Inflammatory macrophage treated with lipopolysaccharide for 1 hour (primary cell): ENCODE results near the gene GPC6.

ENCODE experiments used
- DNase-seq, 2 donors: peaks; one replicate each; pipeline ENCODE4 v3.0.0-alpha.2; 2020 to 2022

Gene GPC6

DNA sequence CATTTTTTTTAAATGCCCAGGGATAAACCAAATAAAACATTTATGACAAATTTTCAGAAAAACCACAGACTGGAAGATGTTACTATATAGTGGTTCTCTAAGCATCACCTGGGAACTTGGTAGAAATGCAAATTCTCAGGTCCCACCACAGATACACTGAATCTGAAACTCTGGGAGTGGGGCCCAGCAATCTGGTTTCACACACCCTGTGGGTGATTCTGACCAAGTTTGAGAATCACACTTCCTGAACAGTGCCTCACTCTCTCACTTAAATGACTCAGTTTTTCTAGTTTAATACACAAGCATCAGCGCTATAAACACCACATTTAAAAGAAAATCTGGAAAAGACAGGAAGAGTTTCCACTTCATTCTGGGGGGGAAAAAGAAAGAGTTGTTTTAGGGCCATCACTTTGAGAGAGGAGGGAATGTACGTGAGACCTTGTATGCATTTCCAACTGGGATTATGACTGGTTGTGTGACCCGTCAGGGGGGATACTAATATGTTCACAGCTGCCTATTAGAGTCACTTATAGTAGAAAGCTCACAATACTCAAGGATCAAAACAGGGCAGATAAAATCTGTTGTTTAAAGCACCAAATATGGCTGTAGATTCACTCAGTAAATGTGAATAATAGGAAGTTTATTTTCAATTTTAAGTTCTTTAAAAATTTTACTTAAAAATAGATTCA lies 567.7 kb downstream of the GPC6 start:
- no peak for DNase-seq

DNA sequence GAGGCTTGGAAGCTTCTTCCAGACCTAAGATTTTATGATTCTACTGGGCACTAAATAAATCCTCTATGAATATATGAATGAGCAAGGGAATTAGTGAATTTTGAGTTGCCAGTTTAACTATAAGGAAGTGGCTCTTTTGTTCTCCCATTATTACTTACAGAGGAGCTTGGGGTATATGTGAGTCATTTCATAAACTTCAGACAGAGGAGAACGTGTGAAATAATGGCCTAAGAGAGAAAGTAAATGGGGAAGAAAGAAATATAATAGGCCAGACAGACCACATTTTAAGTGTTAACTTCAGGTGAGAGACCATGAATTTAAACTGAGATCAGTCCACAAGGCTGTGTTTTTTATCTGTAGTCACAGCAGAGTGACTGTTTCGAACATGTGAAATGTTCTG lies 570.9 kb downstream of the GPC6 start:
- DNase-seq = no peak

GRCh38 chr13:93800342-93800741 lies 573.7 kb downstream of the GPC6 start:
- DNase-seq = no peak

- DNase-seq = no peak
Observed at GRCh38 chr13:93805736-93806135, 579.1 kb downstream of the GPC6 start.

GRCh38 chr13:93806861-93807260 lies 580.3 kb downstream of the GPC6 start:
- DNase-seq = no peak

DNA sequence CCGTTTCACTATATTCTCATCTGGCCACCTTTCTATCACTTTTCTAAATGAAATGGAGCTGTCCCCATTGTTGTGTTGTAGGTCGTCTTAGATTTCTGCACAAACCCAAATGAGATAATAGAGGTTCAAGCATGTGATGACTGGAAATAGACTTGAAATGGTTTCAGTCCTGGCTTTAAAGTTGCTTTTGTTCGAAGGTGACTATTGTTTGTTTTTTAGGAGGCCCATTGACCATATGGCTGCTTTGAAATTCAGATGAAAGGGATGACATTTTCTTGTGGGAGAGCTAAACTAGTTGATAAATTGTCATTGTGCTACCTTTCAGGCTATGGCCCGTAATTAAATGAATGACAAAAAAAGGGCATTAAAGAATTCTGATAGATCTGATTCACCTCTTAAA lies 583.7 kb downstream of the GPC6 start:
- no peak for DNase-seq

GRCh38 chr13:93811071-93811737 lies 584.6 kb downstream of the GPC6 start:
- no peak for DNase-seq

- DNase-seq = no peak
Observed at GRCh38 chr13:93811738-93812112, 585.1 kb downstream of the GPC6 start.

DNA sequence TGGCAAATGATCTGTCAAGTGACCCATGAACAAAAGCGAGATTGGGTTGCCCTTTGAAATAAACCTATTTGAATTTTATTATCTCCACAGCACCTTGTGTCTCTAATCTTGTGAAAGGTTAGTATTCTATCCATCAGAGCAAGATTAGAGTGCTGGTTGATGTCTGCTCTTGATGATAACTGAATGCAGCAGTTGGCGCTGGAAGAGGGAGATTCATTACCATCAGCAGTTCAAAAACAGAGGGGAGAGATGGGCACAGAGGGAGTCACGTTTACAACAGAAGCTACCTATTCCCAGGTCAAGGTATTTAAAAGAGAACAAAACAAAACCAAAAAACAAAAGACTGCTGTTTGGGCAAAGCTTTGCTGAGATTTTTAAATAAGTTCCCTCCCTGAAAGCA lies 588.1 kb downstream of the GPC6 start:
- DNase-seq = no peak

- no peak for DNase-seq
Observed at GRCh38 chr13:93818345-93818744, 591.7 kb downstream of the GPC6 start.

- DNase-seq = no peak
Observed at GRCh38 chr13:93819331-93819890, 592.8 kb downstream of the GPC6 start.

- no peak for DNase-seq
Observed at GRCh38 chr13:93824286-93824685, 597.7 kb downstream of the GPC6 start.

DNA sequence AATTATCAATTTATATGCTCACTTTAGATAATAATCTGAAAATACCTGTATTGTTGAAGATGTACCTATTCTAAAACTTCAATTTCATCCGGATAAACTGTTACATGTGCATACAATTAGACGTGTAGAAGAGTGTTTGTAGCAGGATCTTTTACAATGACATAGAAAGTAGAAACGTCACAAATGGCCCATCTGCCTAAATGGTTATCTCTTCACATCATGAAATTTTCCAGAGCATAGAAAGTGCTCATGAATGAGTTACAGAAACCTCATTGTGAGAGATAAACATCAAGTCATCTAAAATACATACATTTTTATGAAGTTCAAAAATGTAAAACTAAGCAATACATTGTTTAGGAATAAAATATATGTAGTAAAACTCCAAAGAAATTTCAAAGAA lies 607.4 kb downstream of the GPC6 start:
- DNase-seq = no peak

- DNase-seq = no peak
Observed at GRCh38 chr13:93843082-93843481, 616.5 kb downstream of the GPC6 start.

GRCh38 chr13:93847162-93847561 lies 620.6 kb downstream of the GPC6 start:
- no peak for DNase-seq

- no peak for DNase-seq
Observed at GRCh38 chr13:93848247-93848646, 621.6 kb downstream of the GPC6 start.

- DNase-seq = no peak
Observed at GRCh38 chr13:93851236-93851635, 624.6 kb downstream of the GPC6 start.

DNA sequence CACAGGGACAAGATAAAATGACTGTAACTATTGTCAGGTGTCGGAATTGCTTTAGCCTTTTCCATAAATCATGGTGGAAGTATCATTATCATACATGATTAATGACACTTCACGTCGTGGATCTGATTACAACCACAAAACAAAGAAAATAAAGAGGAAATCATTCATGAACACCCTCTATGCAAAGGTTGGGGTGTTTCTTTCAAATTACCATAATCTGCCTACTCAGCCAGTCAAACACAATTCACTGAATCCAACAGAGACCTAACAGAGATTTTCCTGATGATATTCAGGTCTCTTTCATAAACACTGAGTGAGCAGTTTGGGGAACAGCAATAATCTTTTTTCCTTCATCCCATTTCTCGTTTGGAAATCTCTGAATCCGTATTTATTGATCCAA lies 627.3 kb downstream of the GPC6 start:
- no peak for DNase-seq

- DNase-seq = no peak
Observed at GRCh38 chr13:93857126-93857525, 630.5 kb downstream of the GPC6 start.

- DNase-seq = no peak
Observed at GRCh38 chr13:93859716-93860115, 633.1 kb downstream of the GPC6 start.

GRCh38 chr13:93861818-93862217 lies 635.2 kb downstream of the GPC6 start:
- DNase-seq = no peak

GRCh38 chr13:93862259-93862658 lies 635.7 kb downstream of the GPC6 start:
- DNase-seq = no peak

DNA sequence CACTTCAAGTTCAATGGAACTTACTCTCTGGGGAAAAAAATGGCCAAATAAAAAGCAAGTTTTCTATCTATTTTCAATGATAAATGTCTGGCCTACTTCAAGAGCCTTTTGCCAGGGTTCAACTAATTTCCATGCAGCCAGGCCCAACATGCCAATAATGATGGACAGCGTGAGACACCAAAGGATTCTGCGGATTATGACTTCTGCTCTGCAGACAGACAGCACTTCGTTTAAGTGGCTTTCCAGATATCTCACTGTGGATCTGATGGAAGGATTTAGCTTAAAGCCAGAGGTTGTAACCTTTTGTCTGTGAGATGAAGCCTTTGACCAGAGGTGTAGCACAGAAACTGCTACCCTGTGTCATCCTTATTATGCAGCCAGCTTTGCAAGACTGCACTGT lies 638.6 kb downstream of the GPC6 start:
- no peak for DNase-seq

GRCh38 chr13:93867481-93867880 lies 640.9 kb downstream of the GPC6 start:
- no peak for DNase-seq

DNA sequence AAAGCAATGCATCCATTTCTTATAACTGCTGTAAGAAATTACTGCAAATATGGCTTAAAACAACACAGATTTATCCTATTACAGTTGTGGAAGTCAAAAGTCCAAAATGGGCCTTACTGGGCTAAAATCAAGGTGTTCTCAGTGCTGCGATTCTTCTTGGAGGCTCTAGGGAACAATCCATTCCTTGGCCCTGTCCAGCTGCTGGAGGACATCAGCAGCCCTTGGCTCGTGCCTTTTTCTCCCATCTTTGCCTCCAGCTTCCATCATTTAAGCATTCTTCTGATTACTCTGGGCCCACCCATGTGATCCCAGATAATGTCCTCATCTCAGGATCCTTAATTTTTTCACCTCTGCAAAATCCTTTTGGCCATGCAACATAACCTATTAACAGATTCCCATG lies 645.8 kb downstream of the GPC6 start:
- DNase-seq = no peak
